Spinal cord (tissue), 10 donors: ENCODE measurements around the gene USP9X. TPM values are rescaled to one million over a fixed set of nuclear protein-coding genes. Genes with fewer than 3 reads are reported as not detected.
A peak's percentile ranks its signal among the peaks of the same experiment; 100 is the strongest.

ENCODE experiments used
- DNase-seq, 6 donors: peaks; one replicate each; pipeline versions ENCODE4 v3.0.0 to v3.0.0-alpha.2; 2013 to 2015; ENCODE audit warnings: low spot score in 6 of 6, low read depth in 4 of 6
- H3K27ac ChIP-seq: one replicate; pipeline ENCODE4 v1.5.1; 2013; ENCODE audit warnings: low read depth, low read length, control low read depth
- H3K27me3 ChIP-seq: one replicate; pipeline ENCODE4 v1.6.1; 2013; ENCODE audit warnings: low read length; ENCODE audit not compliant: control insufficient read depth, insufficient read depth
- H3K36me3 ChIP-seq: one replicate; pipeline ENCODE4 v1.6.1; 2013; ENCODE audit warnings: low read length; ENCODE audit not compliant: control insufficient read depth, insufficient read depth
- H3K4me1 ChIP-seq: one replicate; pipeline ENCODE4 v1.6.1; 2013; ENCODE audit warnings: low read length; ENCODE audit not compliant: control insufficient read depth, insufficient read depth
- H3K4me3 ChIP-seq: one replicate; pipeline ENCODE4 v1.5.1; 2013; ENCODE audit warnings: low read depth, low read length, control low read depth
- H3K9me3 ChIP-seq: one replicate; pipeline ENCODE4 v1.6.1; 2013; ENCODE audit warnings: low read length; ENCODE audit not compliant: control insufficient read depth, insufficient read depth
- WGBS: methylation state at CpG from one replicate; pipeline ENCODE4 v1.1.5; 2013; ENCODE audit warnings: missing lambda C conversion rate; ENCODE audit not compliant: insufficient coverage; 5-methylcytosine and 5-hydroxymethylcytosine counted together
- polyA plus RNA-seq, 2 donors: library from polyadenylated mRNA; unstranded; fragments of 120-200 nt; gene quantifications; one replicate each; pipeline ENCODE4 v1.2.1, GENCODE V29; 2013; ENCODE audit not compliant: insufficient read length in 2 of 2
- total RNA-seq, 2 donors: library from RNA; depleted of rRNA in 1 of 2; stranded (reverse); fragments of 120-200 nt in 1 of 2; fragments of >200 nt in 1 of 2; gene quantifications; one replicate each; pipeline versions ENCODE4 v1.2.3 to v1.2.4, GENCODE V29; 2013 to 2014
- donor health status: healthy.

USP9X gene
- total and polyA plus RNA-seq, 4 donors: 41.2 to 202 (median 66.5) TPM

GRCh38 chrX:41082783-41083182 is 2.5 kb upstream of the USP9X start:
- H3K9me3 ChIP-seq: no peaks in the 10 kb centered on the region
- WGBS: no CpG with 5 or more reads among the region's 3 CpGs
- peaks cover 11% of the 10 kb centered on the region for H3K27me3 ChIP-seq
- H3K4me1 ChIP-seq: peaks cover 4% of the 10 kb centered on the region
- H3K4me3 ChIP-seq: no peak overlapping the region
- H3K36me3 ChIP-seq: no peaks in the 10 kb centered on the region
- no peak for DNase-seq
- no peak overlapping the region for H3K27ac ChIP-seq

GRCh38 chrX:41084044-41084892 is 977 bp upstream of the USP9X start:
- under 1% methylated on average over 53 of the region's 58 CpGs for WGBS
- peak overlapping the region; percentile 94 for H3K4me3 ChIP-seq
- H3K27me3 ChIP-seq: peaks cover 8% of the 10 kb centered on the region
- H3K9me3 ChIP-seq: no peaks in the 10 kb centered on the region
- peaks cover 4% of the 10 kb centered on the region for H3K4me1 ChIP-seq
- H3K27ac ChIP-seq: peak overlapping the region; percentile 100
- no peaks in the 10 kb centered on the region for H3K36me3 ChIP-seq
- peak; percentile 75 to 98 (median 94) for DNase-seq

GRCh38 chrX:41085512-41085877 is 250 bp downstream of the USP9X start:
- WGBS: 0% methylated on average over 39 of the region's 39 CpGs
- H3K36me3 ChIP-seq: no peaks in the 10 kb centered on the region
- peaks cover 2% of the 10 kb centered on the region for H3K27me3 ChIP-seq
- peaks cover 8% of the 10 kb centered on the region for H3K4me1 ChIP-seq
- peak overlapping the region; percentile 100 for H3K27ac ChIP-seq
- no peaks in the 10 kb centered on the region for H3K9me3 ChIP-seq
- peak in 1 of 6 donors; percentile 70 for DNase-seq
- H3K4me3 ChIP-seq: peak overlapping the region; percentile 94

GRCh38 chrX:41085878-41086626 is 807 bp downstream of the USP9X start:
- H3K4me3 ChIP-seq: peak overlapping the region; percentile 94
- H3K27ac ChIP-seq: peak overlapping the region; percentile 100
- no peaks in the 10 kb centered on the region for H3K36me3 ChIP-seq
- H3K27me3 ChIP-seq: peaks cover 4% of the 10 kb centered on the region
- no peaks in the 10 kb centered on the region for H3K9me3 ChIP-seq
- under 1% methylated on average over 46 of the region's 71 CpGs for WGBS
- H3K4me1 ChIP-seq: peaks cover 8% of the 10 kb centered on the region
- DNase-seq: peak; percentile 10 to 78 (median 18)

- peak overlapping the region; percentile 94 for H3K4me3 ChIP-seq
- H3K9me3 ChIP-seq: no peaks in the 10 kb centered on the region
- DNase-seq: peak in 2 of 6 donors; percentile 10 to 15
- H3K4me1 ChIP-seq: peaks cover 8% of the 10 kb centered on the region
- WGBS: 2% methylated on average over 8 of the region's 11 CpGs
- peaks cover 5% of the 10 kb centered on the region for H3K27me3 ChIP-seq
- peak overlapping the region; percentile 100 for H3K27ac ChIP-seq
- H3K36me3 ChIP-seq: no peaks in the 10 kb centered on the region
These were observed 1.3 kb downstream of the USP9X start for GRCh38 chrX:41086627-41086932.

- Histone ChIP-seq H3K9me3 (no peaks in the 10 kb centered on the region), H3K4me1 (peaks cover 8% of the 10 kb centered on the region), H3K27ac (peak overlapping the region; percentile 53), H3K36me3 (no peaks in the 10 kb centered on the region), H3K4me3 (peak overlapping the region; percentile 94), H3K27me3 (peaks cover 5% of the 10 kb centered on the region)
- peak in 1 of 6 donors; percentile 13 for DNase-seq
- WGBS: no CpG with 5 or more reads among the region's 6 CpGs
These were observed 2.0 kb downstream of the USP9X start for GRCh38 chrX:41087201-41087600.

GRCh38 chrX:41090568-41091238 is 5.5 kb downstream of the USP9X start:
- Histone ChIP-seq H3K36me3 (no peaks in the 10 kb centered on the region), H3K27me3 (peaks cover 7% of the 10 kb centered on the region), H3K27ac (no peak overlapping the region), H3K4me3 (no peak overlapping the region), H3K9me3 (no peaks in the 10 kb centered on the region), H3K4me1 (peaks cover 6% of the 10 kb centered on the region)
- WGBS: 100% methylated on average over 1 of the region's 5 CpGs
- DNase-seq: no peak

- peaks cover 12% of the 10 kb centered on the region for H3K27me3 ChIP-seq
- 89% methylated on average over 4 of the region's 6 CpGs for WGBS
- no peaks in the 10 kb centered on the region for H3K9me3 ChIP-seq
- no peak overlapping the region for H3K27ac ChIP-seq
- DNase-seq: no peak
- H3K4me3 ChIP-seq: no peak overlapping the region
- peaks cover 4% of the 10 kb centered on the region for H3K4me1 ChIP-seq
- no peaks in the 10 kb centered on the region for H3K36me3 ChIP-seq
These were observed 7.5 kb downstream of the USP9X start for GRCh38 chrX:41092776-41093175.

GRCh38 chrX:41095174-41095573 is 9.9 kb downstream of the USP9X start:
- Histone ChIP-seq H3K27me3 (peaks cover 12% of the 10 kb centered on the region), H3K9me3 (no peaks in the 10 kb centered on the region), H3K36me3 (no peaks in the 10 kb centered on the region), H3K4me3 (no peak overlapping the region), H3K27ac (no peak overlapping the region), H3K4me1 (no peaks in the 10 kb centered on the region)
- 67% methylated on average over 1 of the region's 1 CpG for WGBS
- DNase-seq: no peak
